ENCODE data around the gene TBC1D9.

TBC1D9 gene

DNA sequence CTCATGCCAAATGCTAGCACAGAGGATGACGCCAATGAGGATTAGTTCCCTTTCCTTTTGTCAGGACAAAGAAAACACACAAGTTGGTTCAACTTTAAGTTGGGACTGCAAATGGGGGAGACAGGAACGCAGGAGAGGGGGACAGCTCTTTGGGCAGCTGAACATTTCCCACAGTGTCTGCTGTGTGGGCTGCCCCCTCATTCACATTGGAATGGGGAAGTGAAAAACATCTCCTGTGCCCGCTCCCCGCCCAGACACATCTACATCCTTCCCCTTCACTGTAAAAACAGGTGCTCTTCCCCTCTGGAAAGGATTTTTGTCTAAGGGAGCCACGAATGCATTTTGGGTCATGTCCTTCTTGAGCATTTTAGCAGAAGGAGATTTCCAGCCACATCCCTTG is 44.5 kb upstream of the TBC1D9 start:
- Histone ChIP-seq H3K27ac (ENCODE audit: low read depth, low read length, poor library complexity, severe bottlenecking) (no peak overlapping the region), H3K79me2 (ENCODE audit: insufficient read depth, low read length) (no peaks in the 10 kb centered on the region), H3K27me3 (ENCODE audit: insufficient read depth, low read length) (no peaks in the 10 kb centered on the region), H3K4me2 (ENCODE audit: low read length) (no peak overlapping the region), H2AFZ (ENCODE audit: low read length) (no peak overlapping the region), H3K9ac (ENCODE audit: low read length) (no peak overlapping the region), H3F3A (ENCODE audit: insufficient read depth, low read length) (no peaks in the 10 kb centered on the region), H4K20me1 (ENCODE audit: insufficient read depth, low read length) (no peaks in the 10 kb centered on the region), H3K9me2 (ENCODE audit: low read depth, low read length) (no peaks in the 10 kb centered on the region), H3K36me3 (ENCODE audit: insufficient read depth, low read length) (no peaks in the 10 kb centered on the region), H3K9me3 (ENCODE audit: low read length) (peaks cover 2% of the 10 kb centered on the region), H3K4me3 (ENCODE audit: low read depth, low read length, poor library complexity, severe bottlenecking) (no peak overlapping the region), H3K4me1 (ENCODE audit: insufficient read depth, low read length, severe bottlenecking) (peaks cover 16% of the 10 kb centered on the region)
- TF ChIP-seq EZH2 (IDR thresholded peaks at IDR 0.05; ENCODE audit: borderline replicate concordance, low read length), result no peak
- TF ChIP-seq, protein P1, sequence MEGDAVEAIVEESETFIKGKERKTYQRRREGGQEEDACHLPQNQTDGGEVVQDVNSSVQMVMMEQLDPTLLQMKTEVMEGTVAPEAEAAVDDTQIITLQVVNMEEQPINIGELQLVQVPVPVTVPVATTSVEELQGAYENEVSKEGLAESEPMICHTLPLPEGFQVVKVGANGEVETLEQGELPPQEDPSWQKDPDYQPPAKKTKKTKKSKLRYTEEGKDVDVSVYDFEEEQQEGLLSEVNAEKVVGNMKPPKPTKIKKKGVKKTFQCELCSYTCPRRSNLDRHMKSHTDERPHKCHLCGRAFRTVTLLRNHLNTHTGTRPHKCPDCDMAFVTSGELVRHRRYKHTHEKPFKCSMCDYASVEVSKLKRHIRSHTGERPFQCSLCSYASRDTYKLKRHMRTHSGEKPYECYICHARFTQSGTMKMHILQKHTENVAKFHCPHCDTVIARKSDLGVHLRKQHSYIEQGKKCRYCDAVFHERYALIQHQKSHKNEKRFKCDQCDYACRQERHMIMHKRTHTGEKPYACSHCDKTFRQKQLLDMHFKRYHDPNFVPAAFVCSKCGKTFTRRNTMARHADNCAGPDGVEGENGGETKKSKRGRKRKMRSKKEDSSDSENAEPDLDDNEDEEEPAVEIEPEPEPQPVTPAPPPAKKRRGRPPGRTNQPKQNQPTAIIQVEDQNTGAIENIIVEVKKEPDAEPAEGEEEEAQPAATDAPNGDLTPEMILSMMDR (IDR thresholded peaks at IDR 0.05; ENCODE audit: low read length), result no peak

DNA sequence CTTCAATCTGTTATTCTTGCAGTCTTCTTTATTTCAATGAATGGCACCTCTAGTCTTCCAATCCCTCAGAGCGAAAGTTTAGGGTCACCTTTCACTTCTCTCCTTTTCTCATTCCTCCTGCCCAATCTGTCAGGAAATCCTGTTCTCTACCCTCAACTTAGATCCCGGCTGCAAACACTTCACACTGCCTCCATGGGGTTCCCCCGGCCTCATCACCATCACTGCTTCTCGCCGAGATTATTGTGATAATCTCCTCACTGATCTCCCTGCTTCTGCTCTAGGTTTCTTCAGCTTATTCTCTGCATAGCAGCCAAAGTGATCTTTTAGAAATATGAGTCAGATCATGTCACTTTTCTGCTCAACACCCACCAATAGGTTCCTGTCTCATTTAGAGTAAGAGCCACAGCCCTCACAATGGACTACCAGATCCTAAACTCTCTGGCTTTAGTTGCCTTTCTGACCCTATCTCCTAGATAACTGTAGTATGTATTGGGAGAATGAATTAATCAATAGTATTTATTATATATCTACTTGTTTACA is 43.6 kb upstream of the TBC1D9 start:
- no peak overlapping the region for H3K4me3 ChIP-seq (ENCODE audit: low read depth, low read length, poor library complexity, severe bottlenecking)
- no peak for TF ChIP-seq EZH2 (IDR thresholded peaks at IDR 0.05; ENCODE audit: borderline replicate concordance, low read length)
- TF ChIP-seq, protein P1 (IDR thresholded peaks at IDR 0.05; ENCODE audit: low read length), result no peak

DNA sequence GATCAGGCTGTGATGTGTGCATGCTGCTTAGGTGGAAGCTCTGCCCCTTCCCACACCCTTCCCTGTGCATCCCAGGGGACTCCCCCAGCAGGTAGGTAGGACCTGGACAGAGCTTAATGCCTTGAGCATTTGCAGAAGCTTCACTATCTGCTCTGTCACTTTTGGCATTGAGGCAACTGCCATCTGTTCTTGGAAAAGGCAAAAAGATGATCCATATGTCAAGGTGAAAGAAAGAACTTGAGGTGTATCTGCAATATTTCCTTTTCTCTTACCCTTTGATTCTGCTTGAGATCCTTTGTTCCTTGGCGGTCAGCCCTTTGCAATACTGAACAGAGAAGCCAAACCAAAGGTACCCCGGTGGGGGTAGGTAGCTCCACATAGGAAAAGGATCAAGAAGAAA is 37.1 kb upstream of the TBC1D9 start:
- Histone ChIP-seq H3K9me3 (ENCODE audit: low read length) (peaks cover 5% of the 10 kb centered on the region; the same call in 1 of the 2 replicates), H3K4me2 (ENCODE audit: low read length) (no peak overlapping the region), H3F3A (ENCODE audit: insufficient read depth, low read length) (no peaks in the 10 kb centered on the region), H3K4me3 (ENCODE audit: low read depth, low read length, poor library complexity, severe bottlenecking) (no peak overlapping the region), H3K4me1 (ENCODE audit: insufficient read depth, low read length, severe bottlenecking) (peaks cover 16% of the 10 kb centered on the region), H3K9ac (ENCODE audit: low read length) (no peak overlapping the region), H3K79me2 (ENCODE audit: insufficient read depth, low read length) (no peaks in the 10 kb centered on the region), H3K9me2 (ENCODE audit: low read depth, low read length) (no peaks in the 10 kb centered on the region), H3K27ac (ENCODE audit: low read depth, low read length, poor library complexity, severe bottlenecking) (no peak overlapping the region), H2AFZ (ENCODE audit: low read length) (no peak overlapping the region), H4K20me1 (ENCODE audit: insufficient read depth, low read length) (no peaks in the 10 kb centered on the region), H3K36me3 (ENCODE audit: insufficient read depth, low read length) (no peaks in the 10 kb centered on the region; the same call in 1 of the 2 replicates), H3K27me3 (ENCODE audit: insufficient read depth, low read length) (no peaks in the 10 kb centered on the region)
- no peak for TF ChIP-seq EZH2 (IDR thresholded peaks at IDR 0.05; ENCODE audit: borderline replicate concordance, low read length)
- TF ChIP-seq, protein P1 (IDR thresholded peaks at IDR 0.05; ENCODE audit: low read length), result no peak

More for the DNA sequence above, 43.6 kb upstream of the TBC1D9 start:
- H3K9me2 ChIP-seq (ENCODE audit: low read depth, low read length), result no peaks in the 10 kb centered on the region
- peaks cover 16% of the 10 kb centered on the region for H3K4me1 ChIP-seq (ENCODE audit: insufficient read depth, low read length, severe bottlenecking)
- H2AFZ ChIP-seq (ENCODE audit: low read length), result no peak overlapping the region
- no peaks in the 10 kb centered on the region for H3K9me3 ChIP-seq (ENCODE audit: low read length)
- H3K4me2 ChIP-seq (ENCODE audit: low read length), result no peak overlapping the region
- no peaks in the 10 kb centered on the region for H4K20me1 ChIP-seq (ENCODE audit: insufficient read depth, low read length)
- H3K27ac ChIP-seq (ENCODE audit: low read depth, low read length, poor library complexity, severe bottlenecking), result no peak overlapping the region
- H3F3A ChIP-seq (ENCODE audit: insufficient read depth, low read length), result no peaks in the 10 kb centered on the region
- H3K79me2 ChIP-seq (ENCODE audit: insufficient read depth, low read length), result no peaks in the 10 kb centered on the region
- no peaks in the 10 kb centered on the region for H3K36me3 ChIP-seq (ENCODE audit: insufficient read depth, low read length)
- H3K9ac ChIP-seq (ENCODE audit: low read length), result no peak overlapping the region
- H3K27me3 ChIP-seq (ENCODE audit: insufficient read depth, low read length), result no peaks in the 10 kb centered on the region
